ENCODE measurements around the gene NABP2. TPM values are rescaled to one million over a fixed set of nuclear protein-coding genes. Genes with fewer than 3 reads are reported as not detected.

The NABP2 gene
- total RNA-seq, 1 experiment from 2014 or later = 99.6 TPM

- no TSS peak for BruUV-seq (replicated peaks)
- TF ChIP-seq CTCF (IDR thresholded peaks at IDR 0.05) (no peak), REST (IDR thresholded peaks at IDR 0.05; ENCODE audit: insufficient read depth in 1 of 2, low read depth in 2 of 2, low read length in 1 of 2) (no peak), SIN3A (IDR thresholded peaks at IDR 0.05; ENCODE audit: borderline replicate concordance, insufficient read depth, low read depth, low read length) (no peak), TCF7L2 (IDR thresholded peaks at IDR 0.05; ENCODE audit: low read depth, low read length) (no peak), POLR2AphosphoS5 (IDR thresholded peaks at IDR 0.05; ENCODE audit: low read depth, low read length) (no peak)
- Histone ChIP-seq H3K9me3 (ENCODE audit: control insufficient read depth, insufficient read depth, low read depth, low read length) (no peaks in the 10 kb centered on the region), H3K36me3 (ENCODE audit: control insufficient read depth, insufficient read depth, low read length) (peaks cover 10% of the 10 kb centered on the region), H3K4me3 (ENCODE audit: low read depth in 2 of 2, low read length in 2 of 2) (no peak overlapping the region), H3K27me3 (ENCODE audit: control insufficient read depth, insufficient read depth, low read length) (no peaks in the 10 kb centered on the region), H3K4me1 (ENCODE audit: control insufficient read depth, insufficient read depth, low read length) (no peaks in the 10 kb centered on the region), H3K27ac (ENCODE audit: low read length) (no peak overlapping the region)
- DNase-seq (ENCODE audit: low read depth, low spot score) (no peak), ATAC-seq (no peak)
- intact Hi-C loops (cut with micrococcal nuclease; ENCODE audit: unreplicated experiment) (no loop called here), in situ Hi-C loops (cut with HindIII; ENCODE audit: low pct_unique_long_range_greater_than_20kb, low sequenced_read_pairs) (no loop called here)
- ChIA-PET POLR2A (no interaction called here), CTCF (no interaction called here)
Observed at GRCh38 chr12:56243731-56244181, 19.6 kb downstream of the NABP2 start.

GRCh38 chr12:56244494-56244893 is 20.4 kb downstream of the NABP2 start:
- TF ChIP-seq REST (IDR thresholded peaks at IDR 0.05; ENCODE audit: insufficient read depth in 1 of 2, low read depth in 2 of 2, low read length in 1 of 2) (no peak), CTCF (IDR thresholded peaks at IDR 0.05) (no peak)
- Histone ChIP-seq H3K9me3 (ENCODE audit: control insufficient read depth, insufficient read depth, low read depth, low read length) (no peaks in the 10 kb centered on the region), H3K27ac (ENCODE audit: low read length) (no peak overlapping the region), H3K4me1 (ENCODE audit: control insufficient read depth, insufficient read depth, low read length) (no peaks in the 10 kb centered on the region), H3K4me3 (ENCODE audit: low read depth in 2 of 2, low read length in 2 of 2) (no peak overlapping the region), H3K27me3 (ENCODE audit: control insufficient read depth, insufficient read depth, low read length) (no peaks in the 10 kb centered on the region), H3K36me3 (ENCODE audit: control insufficient read depth, insufficient read depth, low read length) (peaks cover 14% of the 10 kb centered on the region)
- no peak for DNase-seq (ENCODE audit: low read depth, low spot score)
- in situ Hi-C loops (cut with HindIII; ENCODE audit: low pct_unique_long_range_greater_than_20kb, low sequenced_read_pairs) = no loop called here
- no peak for ATAC-seq
- POLR2A ChIA-PET = no interaction called here
- CTCF ChIA-PET = interaction anchor here (0.5 kb wide), 1 partner anchor 36 kb away, joined by 3 read pairs; no protein-coding TSS in a partner anchor
- BruUV-seq (replicated peaks) = no TSS peak
- intact Hi-C loops (cut with micrococcal nuclease; ENCODE audit: unreplicated experiment) = no loop called here

All from Panc1 (cell line).